Endothelial cell of umbilical vein (primary cell): ENCODE data around the gene EIF2B2. TPM values are rescaled to one million over a fixed set of nuclear protein-coding genes. Genes with fewer than 3 reads are reported as not detected.
A peak's percentile ranks its signal among the peaks of the same experiment; 100 is the strongest.

Experiments
- BruUV-seq: library from RNA; stranded (reverse); fragments of 400-500 nt; replicated peaks from 2 replicates; lab custom pipeline; 2021; lab: Mats Ljungman, UMichigan
- CTCF ChIA-PET: fragments of 300-600, 350-600 bp; sonication (Branson Sonifier 250); formaldehyde crosslinking; loops from one replicate; lab custom pipeline; 2021; ENCODE audit warnings: antibody characterized with exemption, inconsistent platforms; lab: Charles Lee
- POLR2A ChIA-PET: fragments of 300-600, 350-600 bp; sonication (Branson Sonifier 250); formaldehyde crosslinking; loops from one replicate; lab custom pipeline; 2021; ENCODE audit warnings: antibody characterized with exemption, inconsistent platforms; lab: Charles Lee
- DNase-seq: peaks from one replicate; pipeline ENCODE4 v3.0.0-alpha.2; 2011; ENCODE audit warnings: low read depth, low spot score
- FAIRE-seq: peaks from 2 replicates; lab custom pipeline; 2011; peaks lifted over from hg19 to GRCh38; lab: Jason Lieb, UNC
- H2AFZ ChIP-seq: 2 replicates; pipeline ENCODE4 v1.6.0; 2012; ENCODE audit warnings: low read depth, low read length, control low read depth, inconsistent platforms
- H3K27ac ChIP-seq: 2 replicates; pipeline ENCODE4 v1.5.1; 2011; ENCODE audit warnings: low read depth, mild to moderate bottlenecking, control low read depth, low read length, moderate library complexity; ENCODE audit not compliant: insufficient read depth
- H3K27me3 ChIP-seq, 2 experiments: 2 replicates each; pipeline versions ENCODE4 v1.6.0 to v1.6.1; 2011; ENCODE audit warnings: low read length in 2 of 2, mixed read lengths in 1 of 2; ENCODE audit not compliant: control insufficient read depth in 2 of 2, insufficient read depth in 2 of 2
- H3K36me3 ChIP-seq, 2 experiments: 2 replicates in 1 of 2; 3 replicates in 1 of 2; pipeline ENCODE4 v1.5.1; 2011; ENCODE audit warnings: low read length in 2 of 2, mild to moderate bottlenecking in 1 of 2, moderate library complexity in 1 of 2; ENCODE audit not compliant: control insufficient read depth in 2 of 2, insufficient read depth in 2 of 2; ENCODE audit errors: extremely low read depth in 1 of 2
- H3K4me1 ChIP-seq: 3 replicates; pipeline ENCODE4 v1.5.1; 2011; ENCODE audit warnings: mild to moderate bottlenecking, low read length; ENCODE audit not compliant: control insufficient read depth, insufficient read depth; ENCODE audit errors: extremely low read depth
- H3K4me2 ChIP-seq: 2 replicates; pipeline ENCODE4 v1.6.1; 2011; ENCODE audit warnings: low read length, control low read depth, mixed read lengths; ENCODE audit not compliant: insufficient read depth
- H3K4me3 ChIP-seq, 3 experiments: fragments of 200-600 bp in 1 of 3; sonication (generic), shearing (Covaris generic) in 1 of 3; replicated peaks in 1 of 3; 2 replicates each; pipeline ENCODE4 v1.5.1; 2011 to 2016; ENCODE audit warnings: control low read depth in 3 of 3, low read length in 3 of 3, mild to moderate bottlenecking in 2 of 3, inconsistent platforms in 1 of 3, low read depth in 1 of 3, moderate library complexity in 1 of 3; ENCODE audit not compliant: insufficient read depth in 1 of 3
- H3K79me2 ChIP-seq: 2 replicates; pipeline ENCODE4 v1.6.0; 2012; ENCODE audit warnings: low read length, inconsistent platforms; ENCODE audit not compliant: control insufficient read depth, insufficient read depth
- H3K9ac ChIP-seq: replicated peaks from 2 replicates; pipeline ENCODE3; 2011; ENCODE audit warnings: low read length, control low read depth; ENCODE audit not compliant: insufficient read depth; ENCODE audit errors: extremely low read depth
- H3K9me1 ChIP-seq: replicated peaks from 3 replicates; pipeline ENCODE4 v1.6.0; 2011; ENCODE audit warnings: mild to moderate bottlenecking, low read length; ENCODE audit not compliant: control insufficient read depth, insufficient read depth; ENCODE audit errors: extremely low read depth
- H3K9me3 ChIP-seq: replicated peaks from 2 replicates; pipeline ENCODE4 v1.5.1; 2012; ENCODE audit warnings: low read length, inconsistent platforms; ENCODE audit not compliant: control insufficient read depth, insufficient read depth
- H4K20me1 ChIP-seq: replicated peaks from 2 replicates; pipeline ENCODE3; 2011; ENCODE audit warnings: mild to moderate bottlenecking, low read length; ENCODE audit not compliant: control insufficient read depth, insufficient read depth; ENCODE audit errors: extremely low read depth
- CTCF ChIP-seq, 2 donors: IDR thresholded peaks; 1 replicate in 1 of 2; 2 replicates in 1 of 2; pipeline ENCODE4 v1.5.1; 2011; ENCODE audit warnings: low read length in 2 of 2, mild to moderate bottlenecking in 2 of 2, moderate library complexity in 2 of 2, control low read depth in 1 of 2, inconsistent platforms in 1 of 2, low read depth in 1 of 2; ENCODE audit not compliant: insufficient read depth in 1 of 2; ENCODE audit errors: extremely low read depth in 1 of 2
- EZH2 ChIP-seq: IDR thresholded peaks from 2 replicates; pipeline ENCODE4 v1.6.1; 2012; ENCODE audit warnings: borderline replicate concordance, low read depth, mild to moderate bottlenecking, moderate library complexity, low read length, inconsistent platforms; ENCODE audit not compliant: severe bottlenecking
- FOS ChIP-seq: IDR thresholded peaks from 2 replicates; pipeline ENCODE4 v1.6.1; 2011; ENCODE audit warnings: mild to moderate bottlenecking, low read length, moderate library complexity, borderline replicate concordance; ENCODE audit not compliant: insufficient read depth
- JUN ChIP-seq: IDR thresholded peaks from 2 replicates; pipeline ENCODE4 v1.6.1; 2011; ENCODE audit warnings: borderline replicate concordance, low read depth; ENCODE audit not compliant: insufficient read length, insufficient read depth
- MYC ChIP-seq: IDR thresholded peaks from one replicate; pipeline ENCODE4 v1.6.1; 2011; ENCODE audit warnings: mild to moderate bottlenecking, low read depth, low read length
- POLR2A ChIP-seq: IDR thresholded peaks from 2 replicates; pipeline ENCODE4 v1.6.1; 2012; ENCODE audit warnings: low read depth, mild to moderate bottlenecking, control low read depth, low read length
- POLR2AphosphoS5 ChIP-seq: IDR thresholded peaks from 2 replicates; pipeline ENCODE4 v1.6.1; 2012; ENCODE audit warnings: low read depth, mild to moderate bottlenecking, control low read depth, low read length, moderate library complexity; ENCODE audit not compliant: insufficient read depth
- dilution Hi-C: fragments of 300-500 bp; cut with MboI; formaldehyde crosslinking; loops from one replicate; pipeline ENCODE4 v1.15.0; 2019; ENCODE audit warnings: low sequenced_read_pairs; ENCODE audit not compliant: extremely low pct_ligation_motif_present
- intact Hi-C: fragments of 100-400 bp; cut with micrococcal nuclease; formaldehyde crosslinking; loops from one replicate; pipeline ENCODE4 v1.10.0; 2022
- polyA plus RNA-seq, 4 experiments: library from polyadenylated mRNA; depleted of rRNA in 3 of 4; stranded (reverse) in 3 of 4; unstranded in 1 of 4; fragments of >200 nt; gene quantifications; 2 replicates each; pipeline versions ENCODE4 v1.2.1 to v1.2.3, GENCODE V29; 2011 to 2012; ENCODE audit warnings: missing spikeins in 1 of 4
- total RNA-seq: library from RNA; stranded (reverse); gene quantifications from 2 replicates; pipeline ENCODE4 v1.2.3, GENCODE V29; 2021

EIF2B2 gene
- total and polyA plus RNA-seq, 2 donors (not counting 3 experiments of a cell fraction or from before 2014, with no cell fraction given), result 97.0 to 143 TPM

GRCh38 chr14:74979442-74980397, 23.0 kb upstream of the EIF2B2 start:
- Histone ChIP-seq H3K9me1 (no peaks in the 10 kb centered on the region), H3K4me1 (peaks cover 53% of the 10 kb centered on the region), H2AFZ (no peak overlapping the region), H3K9me3 (no peaks in the 10 kb centered on the region), H3K9ac (no peak overlapping the region), H4K20me1 (no peaks in the 10 kb centered on the region), H3K27me3 (no peaks in the 10 kb centered on the region), H3K4me3 (no peak overlapping the region), H3K4me2 (no peak overlapping the region), H3K79me2 (no peaks in the 10 kb centered on the region), H3K36me3 (no peaks in the 10 kb centered on the region), H3K27ac (peak overlapping the region; percentile 98)
- dilution Hi-C loops, result no loop called here
- no peak for TF ChIP-seq FOS
- no peak for TF ChIP-seq POLR2A
- no peak for TF ChIP-seq POLR2AphosphoS5
- TF ChIP-seq EZH2, result no peak
- no peak for TF ChIP-seq JUN
- no peak for TF ChIP-seq MYC
- peak in 1 of 2 donors; percentile 39 for TF ChIP-seq CTCF (IDR thresholded peaks at IDR 0.05; ENCODE audit: extremely low read depth in 1 of 2, insufficient read depth in 1 of 2, low read depth in 1 of 2, low read length in 2 of 2)
- intact Hi-C loops, result loop anchor here (1.0 kb wide), 1 partner anchor 23 kb away; the partner anchor contains the start of gene EIF2B2
- DNase-seq (peak; percentile 57), FAIRE-seq (peak; percentile 74)
- ChIA-PET CTCF (interaction anchor here (0.7 to 3.4 kb wide), 12 partner anchors 9 to 43 kb away, joined by 3 to 20 read pairs (median 5); partner anchors contain the start of gene PGF), POLR2A (interaction anchor here (0.9 to 2.6 kb wide), 3 partner anchors 12 to 25 kb away, joined by 3 to 19 read pairs (median 7); partner anchors contain the start of gene PGF)
- BruUV-seq, result no TSS peak
